Naive thymus-derived CD8-positive, alpha-beta T cell (primary cell): ENCODE data around the gene ZSCAN9. TPM values are rescaled to one million over a fixed set of nuclear protein-coding genes. Genes with fewer than 3 reads are reported as not detected.
A peak's percentile ranks its signal among the peaks of the same experiment; 100 is the strongest.

Experiments used
- ATAC-seq, 2 donors: fragments of 150-1000 bp; cut with Tn5 transposase in 1 of 2; sonication (Bioruptor Pico), chemical (Tn5 transposase) in 1 of 2; 1 replicate in 1 of 2; 2 replicates in 1 of 2; pipeline ENCODE4 v1.10.0; 2021; ENCODE audit warnings: mild to moderate bottlenecking in 2 of 2, moderate library complexity in 2 of 2
- POLR2A ChIA-PET: fragments of 350-600 bp; sonication (Branson Sonifier 250); formaldehyde crosslinking; loops from one replicate; lab custom pipeline; 2021; ENCODE audit warnings: antibody characterized with exemption; lab: Charles Lee
- DNase-seq, 10 donors: peaks; one replicate each; pipeline versions ENCODE4 v3.0.0 to v3.0.0-alpha.2; 2020 to 2022
- H3K27ac Mint-ChIP-seq, 10 donors: one replicate each; pipeline ENCODE4 v1.8.0; 2020 to 2022; ENCODE audit warnings: mild to moderate bottlenecking in 10 of 10, mixed read lengths in 10 of 10, moderate library complexity in 4 of 10, inconsistent platforms in 1 of 10
- H3K27me3 Mint-ChIP-seq, 5 donors: one replicate each; pipeline ENCODE4 v1.8.0; 2021 to 2022; ENCODE audit warnings: mixed read lengths in 5 of 5
- H3K36me3 Mint-ChIP-seq, 3 donors: one replicate each; pipeline ENCODE4 v1.8.0; 2020 to 2022; ENCODE audit warnings: mixed read lengths in 3 of 3, mild to moderate bottlenecking in 2 of 3, inconsistent platforms in 1 of 3
- H3K4me1 Mint-ChIP-seq, 4 donors: one replicate each; pipeline ENCODE4 v1.8.0; 2021 to 2022; ENCODE audit warnings: mixed read lengths in 4 of 4
- H3K4me3 Mint-ChIP-seq, 10 donors: one replicate each; pipeline ENCODE4 v1.8.0; 2020 to 2022; ENCODE audit warnings: mild to moderate bottlenecking in 10 of 10, mixed read lengths in 10 of 10, moderate library complexity in 6 of 10, inconsistent platforms in 1 of 10
- H3K9me3 Mint-ChIP-seq, 9 donors: one replicate each; pipeline ENCODE4 v1.8.0; 2020 to 2022; ENCODE audit warnings: mixed read lengths in 9 of 9, mild to moderate bottlenecking in 3 of 9, inconsistent platforms in 1 of 9, moderate library complexity in 1 of 9
- polyA plus RNA-seq, 3 donors: library from polyadenylated mRNA; unstranded; fragments of 300-500 nt; fragmentation: Illumina TruSeq; gene quantifications; one replicate each; pipeline ENCODE4 v1.2.3, GENCODE V29; 2021
- total RNA-seq, 8 experiments: library from RNA in 2 of 8; stranded (reverse) in 2 of 8; gene quantifications; one replicate each; pipeline ENCODE4 v1.2.3 and lab custom pipeline; 2021 to 2026

ZSCAN9 gene
- total and polyA plus RNA-seq, 5 experiments from 2014 or later = 0.86 to 4.8 (median 2.6) TPM

DNA sequence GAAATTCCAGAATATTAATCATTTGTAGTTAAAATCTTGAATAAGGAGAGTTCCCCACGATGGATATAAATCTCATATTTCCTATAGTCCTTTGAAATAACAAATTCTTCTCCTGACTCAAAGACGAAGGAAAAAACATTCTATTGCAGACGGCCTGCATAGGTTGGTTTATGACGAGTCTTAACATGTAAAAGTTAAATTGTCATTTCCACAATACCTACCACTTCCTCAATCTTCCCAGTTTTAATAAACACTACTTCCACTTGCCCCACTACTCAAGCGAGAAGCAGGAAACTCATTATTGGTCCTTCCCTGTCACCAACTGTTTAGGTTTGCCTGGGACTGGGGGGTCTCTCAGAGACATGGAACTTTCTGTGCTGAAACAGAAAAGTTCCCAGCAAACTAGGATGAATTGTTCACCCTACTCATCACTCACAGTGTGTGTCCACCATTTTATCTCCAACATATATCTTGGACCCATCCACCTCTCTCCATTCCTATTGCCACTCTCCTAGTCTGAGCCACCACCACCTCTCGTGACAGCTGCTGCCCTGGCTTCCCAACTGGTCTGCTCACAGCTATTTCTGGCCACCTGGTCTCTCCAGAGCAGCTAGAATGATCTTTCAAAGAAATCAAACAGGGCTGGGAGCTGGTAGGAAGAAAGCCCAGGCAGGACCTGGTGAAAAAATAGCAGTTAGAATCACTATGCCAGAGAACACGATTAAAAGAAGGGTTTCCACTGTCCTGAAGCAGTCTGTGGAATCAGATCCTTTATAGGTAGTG lies 15.1 kb upstream of the ZSCAN9 start:
- Mint-ChIP-seq H3K36me3 (peaks cover 0 to 45% (median 16%) of the 10 kb centered on the region in 3 donors), H3K9me3 (peaks cover 0 to 45% (median 15%) of the 10 kb centered on the region in 9 donors), H3K27me3 (peaks cover 60 to 97% (median 81%) of the 10 kb centered on the region in 5 donors), H3K4me3 (peak overlapping the region in 1 of 10 donors; percentile 55), H3K4me1 (peaks cover 17 to 32% (median 25%) of the 10 kb centered on the region in 4 donors), H3K27ac (no peak overlapping the region)
- ATAC-seq (no peak), DNase-seq (no peak)
- POLR2A ChIA-PET = no interaction called here

DNA sequence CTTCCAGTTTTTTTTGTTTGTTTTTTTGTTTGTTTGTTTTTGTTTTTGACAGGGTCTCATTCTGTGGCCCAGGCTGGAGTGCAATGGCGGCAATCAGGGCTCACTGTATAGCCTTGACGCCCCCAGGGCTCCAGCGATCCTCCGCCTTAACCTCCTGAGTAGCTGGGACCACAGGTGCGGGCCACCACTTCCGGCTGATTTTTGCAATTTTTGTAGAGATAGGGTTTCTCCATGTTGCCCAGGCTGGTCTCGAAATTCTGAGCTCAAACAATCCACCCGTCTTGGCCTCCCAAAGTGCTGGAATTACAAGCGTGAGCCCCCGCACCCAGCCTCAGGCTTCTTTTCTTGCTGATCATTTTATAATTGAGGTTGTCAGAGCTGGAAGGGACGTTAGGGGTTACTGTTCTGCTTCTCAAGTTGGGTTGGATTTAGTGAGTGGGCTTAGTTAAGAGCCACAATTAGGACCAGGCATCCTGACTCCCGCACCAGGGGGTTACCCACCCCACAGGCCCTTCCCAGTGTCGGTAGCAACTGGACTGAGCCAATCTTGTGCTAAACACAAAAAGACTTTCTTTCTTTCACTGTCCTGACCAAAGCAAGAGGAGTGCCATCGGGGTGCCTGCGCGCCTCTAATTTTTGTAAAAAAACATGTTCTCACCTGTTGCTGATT lies 13.1 kb upstream of the ZSCAN9 start:
- Mint-ChIP-seq H3K4me3 (peak overlapping the region in 8 of 10 donors; percentile 23 to 62 (median 43)), H3K9me3 (peaks cover 0 to 29% (median 12%) of the 10 kb centered on the region in 9 donors), H3K27me3 (peaks cover 57 to 97% (median 86%) of the 10 kb centered on the region in 5 donors), H3K4me1 (peaks cover 17 to 32% (median 25%) of the 10 kb centered on the region in 4 donors), H3K36me3 (peaks cover 0 to 30% (median 12%) of the 10 kb centered on the region in 3 donors), H3K27ac (no peak overlapping the region)
- DNase-seq = no peak
- POLR2A ChIA-PET = no interaction called here
- peak; percentile 44 to 59 for ATAC-seq

DNA sequence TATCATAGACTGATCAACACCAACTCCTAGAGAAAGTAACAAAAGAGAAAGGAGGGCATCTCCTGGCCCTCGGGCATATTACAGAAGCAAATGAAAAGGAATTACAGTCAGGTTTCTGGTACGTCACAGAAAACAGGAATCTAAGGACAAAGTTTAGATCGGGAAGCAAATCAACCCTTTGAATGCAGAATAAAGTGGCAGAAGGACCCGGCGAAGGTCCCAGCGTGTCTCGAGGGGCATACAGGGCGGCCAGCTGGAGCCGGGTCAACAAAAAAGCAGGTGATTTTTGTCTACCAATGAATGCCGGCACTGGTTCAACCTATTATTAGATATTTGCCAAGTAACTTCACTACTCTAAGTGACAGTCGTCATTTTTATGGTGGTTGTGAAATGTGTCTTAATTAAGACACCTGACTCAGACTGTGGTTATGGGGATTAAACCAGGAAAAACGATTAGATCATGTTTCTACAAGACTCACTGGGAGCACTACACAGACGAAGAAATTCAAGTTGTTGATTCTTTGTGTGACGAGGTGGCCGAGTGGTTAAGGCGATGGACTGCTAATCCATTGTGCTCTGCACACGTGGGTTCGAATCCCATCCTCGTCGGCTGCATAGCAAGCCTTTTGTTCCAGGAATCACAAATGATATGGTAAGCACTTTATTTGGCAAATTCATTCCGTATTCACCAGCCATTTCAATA lies 12.4 kb upstream of the ZSCAN9 start:
- no peak overlapping the region for H3K27ac Mint-ChIP-seq
- H3K9me3 Mint-ChIP-seq = peaks cover 0 to 22% (median 10%) of the 10 kb centered on the region in 9 donors
- H3K36me3 Mint-ChIP-seq = peaks cover 0 to 23% (median 9%) of the 10 kb centered on the region in 3 donors
- POLR2A ChIA-PET = no interaction called here
- DNase-seq = no peak
- peak overlapping the region in 8 of 10 donors; percentile 23 to 62 (median 43) for H3K4me3 Mint-ChIP-seq
- no peak for ATAC-seq
- H3K4me1 Mint-ChIP-seq = peaks cover 13 to 29% (median 22%) of the 10 kb centered on the region in 4 donors
- H3K27me3 Mint-ChIP-seq = peaks cover 55 to 97% (median 86%) of the 10 kb centered on the region in 5 donors

DNA sequence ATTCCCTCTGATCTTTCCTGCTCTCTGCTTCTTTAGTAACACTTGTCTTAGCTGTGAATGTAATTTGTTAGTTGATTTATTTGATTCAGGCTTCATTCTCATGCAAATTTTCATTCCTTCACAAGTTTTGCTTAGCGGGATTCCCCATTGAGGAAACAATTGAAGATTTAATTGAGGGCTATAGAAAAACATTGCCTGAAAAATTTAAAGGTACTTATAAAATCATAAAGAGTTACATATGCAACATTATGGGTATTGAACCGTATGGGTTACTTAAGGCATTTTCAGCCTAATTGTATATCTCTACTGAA lies 11.9 kb upstream of the ZSCAN9 start:
- POLR2A ChIA-PET = no interaction called here
- peaks cover 10 to 29% (median 19%) of the 10 kb centered on the region in 4 donors for H3K4me1 Mint-ChIP-seq
- H3K27ac Mint-ChIP-seq = no peak overlapping the region
- DNase-seq (no peak), ATAC-seq (no peak)
- H3K9me3 Mint-ChIP-seq = peaks cover 0 to 18% (median 7%) of the 10 kb centered on the region in 9 donors
- peaks cover 55 to 97% (median 86%) of the 10 kb centered on the region in 5 donors for H3K27me3 Mint-ChIP-seq
- peaks cover 0 to 18% (median 5%) of the 10 kb centered on the region in 3 donors for H3K36me3 Mint-ChIP-seq
- H3K4me3 Mint-ChIP-seq = no peak overlapping the region

DNA sequence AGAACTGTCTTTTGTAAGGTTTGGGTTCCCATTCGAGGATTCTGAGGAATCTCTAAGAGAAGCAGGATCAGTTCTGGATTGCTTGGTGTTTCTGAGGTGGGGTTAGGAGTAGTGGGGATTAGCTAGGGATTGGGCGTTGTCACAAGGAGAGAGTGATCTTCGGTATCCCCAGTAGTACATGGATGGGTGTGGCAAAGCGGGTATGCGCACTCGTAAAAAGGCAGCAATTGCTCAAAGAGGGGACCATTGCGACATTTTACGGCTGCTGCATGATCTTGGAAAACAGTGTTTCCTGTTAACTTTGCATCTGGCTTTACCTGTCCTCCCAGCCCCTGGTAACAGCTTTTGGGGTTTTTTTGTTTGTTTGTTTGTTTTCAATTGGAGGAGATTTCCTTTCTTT lies 9.7 kb upstream of the ZSCAN9 start:
- Mint-ChIP-seq H3K27ac (no peak overlapping the region), H3K4me1 (peaks cover 13 to 29% (median 20%) of the 10 kb centered on the region in 4 donors), H3K4me3 (no peak overlapping the region), H3K27me3 (peaks cover 47 to 93% (median 82%) of the 10 kb centered on the region in 5 donors), H3K9me3 (peaks cover 0 to 12% (median 3%) of the 10 kb centered on the region in 9 donors), H3K36me3 (peaks cover 2 to 12% (median 5%) of the 10 kb centered on the region in 3 donors)
- DNase-seq = no peak
- no peak for ATAC-seq
- POLR2A ChIA-PET = interaction anchor here (0.8 kb wide), 1 partner anchor 9 kb away, joined by 3 read pairs; no protein-coding TSS in a partner anchor

DNA sequence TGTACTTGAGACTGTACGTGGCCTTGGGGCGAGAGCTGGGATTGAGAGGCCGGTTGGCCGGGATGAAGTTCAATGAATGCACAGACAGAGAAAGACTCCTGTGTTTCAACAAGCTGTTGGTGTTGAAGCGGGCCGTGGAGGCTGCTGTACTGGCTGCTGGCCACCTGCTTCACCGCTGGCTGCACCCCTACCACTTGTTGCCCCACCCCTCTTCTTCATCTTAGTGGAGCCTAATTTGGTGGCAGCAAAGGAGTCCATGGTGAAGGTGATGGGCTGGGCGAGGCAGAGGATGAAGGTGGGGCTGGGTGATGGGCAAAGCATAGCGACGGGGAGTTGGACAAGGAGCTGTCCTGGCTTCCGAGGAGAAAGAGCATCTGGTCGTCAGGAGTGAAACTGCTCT lies 7.2 kb upstream of the ZSCAN9 start:
- H3K9me3 Mint-ChIP-seq = peaks cover 0 to 3% (median 0%) of the 10 kb centered on the region in 9 donors
- ATAC-seq (no peak), DNase-seq (no peak)
- peaks cover 46 to 85% (median 78%) of the 10 kb centered on the region in 5 donors for H3K27me3 Mint-ChIP-seq
- peaks cover 4 to 16% (median 7%) of the 10 kb centered on the region in 4 donors for H3K4me1 Mint-ChIP-seq
- peaks cover 0 to 7% (median 4%) of the 10 kb centered on the region in 3 donors for H3K36me3 Mint-ChIP-seq
- POLR2A ChIA-PET = interaction anchor here (0.6 to 0.9 kb wide), 2 partner anchors 77 to 324 kb away, joined by 4 to 5 read pairs; no protein-coding TSS in a partner anchor
- no peak overlapping the region for H3K27ac Mint-ChIP-seq
- H3K4me3 Mint-ChIP-seq = peak overlapping the region in 8 of 10 donors; percentile 25 to 64 (median 46)

DNA sequence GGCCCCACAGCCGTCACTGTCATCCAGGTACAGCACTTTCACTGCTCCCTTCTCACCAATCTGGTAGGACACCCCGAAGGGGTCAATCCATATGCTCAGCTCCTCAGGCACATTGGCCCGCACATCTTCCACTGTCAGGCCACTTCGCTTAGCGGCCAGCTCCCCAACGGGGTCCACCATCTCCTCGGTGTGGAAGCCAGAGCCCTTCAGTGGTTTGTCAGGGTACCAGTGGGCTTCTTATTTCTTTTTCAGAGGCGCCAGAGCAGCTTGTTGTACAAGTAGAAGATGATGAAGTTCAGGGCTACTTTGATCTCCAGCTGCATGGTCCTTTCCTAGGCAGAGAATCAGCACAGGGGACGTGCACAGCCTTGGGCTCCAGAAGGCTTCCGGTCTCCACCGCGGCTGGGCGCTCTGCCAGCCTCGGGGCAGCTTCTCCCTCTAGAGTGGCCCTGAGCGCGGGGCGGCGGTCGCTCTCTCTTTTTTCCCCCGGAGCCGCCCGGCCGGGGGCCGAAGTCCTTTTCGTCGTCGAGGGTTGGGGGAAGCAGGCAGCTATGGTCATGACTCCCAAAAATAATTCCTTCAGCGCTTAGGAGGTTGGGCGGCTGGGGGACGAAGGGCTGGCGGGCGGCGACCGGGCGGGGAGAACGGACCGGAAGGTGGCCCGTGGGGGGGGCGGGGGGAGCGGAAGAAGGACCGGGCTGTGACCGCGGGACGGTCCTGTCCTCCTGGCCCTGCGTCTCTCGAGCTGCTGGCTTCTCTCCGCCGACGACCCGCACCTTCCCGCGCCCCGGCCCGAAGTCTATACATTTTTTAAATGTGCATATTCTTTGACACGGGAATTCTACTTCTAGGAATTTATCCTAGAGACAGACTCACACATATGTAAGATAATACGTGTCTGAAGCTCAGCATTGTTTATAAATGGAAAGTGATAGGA lies 6.5 kb upstream of the ZSCAN9 start:
- ATAC-seq (peak; percentile 68 to 74), DNase-seq (peak in 3 of 10 donors; percentile 19 to 29 (median 20))
- H3K27ac Mint-ChIP-seq = no peak overlapping the region
- H3K9me3 Mint-ChIP-seq = peaks cover 0 to 7% (median 0%) of the 10 kb centered on the region in 9 donors
- peaks cover 46 to 85% (median 78%) of the 10 kb centered on the region in 5 donors for H3K27me3 Mint-ChIP-seq
- H3K4me1 Mint-ChIP-seq = peaks cover 4 to 12% (median 6%) of the 10 kb centered on the region in 4 donors
- H3K4me3 Mint-ChIP-seq = peak overlapping the region; percentile 55 to 82 (median 74)
- H3K36me3 Mint-ChIP-seq = peaks cover 0 to 13% (median 6%) of the 10 kb centered on the region in 3 donors
- POLR2A ChIA-PET = interaction anchor here (0.6 to 0.9 kb wide), 2 partner anchors 78 to 325 kb away, joined by 4 to 5 read pairs; no protein-coding TSS in a partner anchor

DNA sequence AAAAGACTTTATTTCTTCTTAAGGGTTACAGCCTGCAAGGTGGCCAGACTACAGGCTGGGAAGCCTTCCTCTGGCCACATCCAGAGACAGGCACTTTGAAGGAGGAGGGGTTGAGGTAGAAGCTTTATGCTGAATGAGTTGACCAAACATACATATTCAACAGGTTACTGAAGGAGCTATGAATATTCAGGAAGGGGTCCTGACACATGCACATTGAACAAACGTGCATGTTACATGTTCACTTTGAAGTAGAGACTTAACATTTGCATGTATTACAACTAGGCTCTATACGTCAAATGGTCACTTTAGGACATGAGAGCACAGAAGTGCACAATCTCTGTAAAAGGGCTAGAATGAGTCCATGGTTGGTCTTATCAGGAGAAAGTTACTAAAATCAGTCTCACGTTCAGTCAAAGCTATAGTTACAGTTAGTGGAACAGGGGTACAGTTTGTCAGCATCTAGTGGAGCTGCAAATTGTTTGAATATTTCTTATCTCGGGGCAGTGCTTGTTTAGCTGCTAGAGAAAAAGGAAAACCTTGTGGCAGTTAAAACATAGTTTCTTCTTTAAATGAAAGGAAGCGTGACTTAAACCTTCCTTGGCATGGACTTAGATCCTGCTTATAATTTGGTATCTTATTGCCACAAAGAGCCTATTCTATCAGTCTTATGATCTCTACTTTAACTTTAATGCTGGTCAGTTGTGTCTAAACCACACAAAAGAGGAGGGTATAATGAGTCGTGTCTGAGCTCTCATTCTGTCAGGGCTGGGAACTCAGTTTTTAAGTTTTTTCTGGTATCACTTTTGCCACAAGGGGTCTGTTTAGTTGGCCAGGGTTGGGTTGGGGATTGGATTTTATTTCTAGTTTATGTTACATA lies 4.6 kb upstream of the ZSCAN9 start:
- peaks cover 8 to 24% (median 14%) of the 10 kb centered on the region in 4 donors for H3K4me1 Mint-ChIP-seq
- peaks cover 0 to 7% (median 0%) of the 10 kb centered on the region in 9 donors for H3K9me3 Mint-ChIP-seq
- peaks cover 45 to 82% (median 76%) of the 10 kb centered on the region in 5 donors for H3K27me3 Mint-ChIP-seq
- POLR2A ChIA-PET = interaction anchor here (0.5 kb wide), 1 partner anchor 1418 kb away, joined by 3 read pairs; no protein-coding TSS in a partner anchor
- no peak for DNase-seq
- ATAC-seq = no peak
- peaks cover 0 to 13% (median 6%) of the 10 kb centered on the region in 3 donors for H3K36me3 Mint-ChIP-seq
- H3K27ac Mint-ChIP-seq = peak overlapping the region in 1 of 10 donors; percentile 76
- H3K4me3 Mint-ChIP-seq = no peak overlapping the region

DNA sequence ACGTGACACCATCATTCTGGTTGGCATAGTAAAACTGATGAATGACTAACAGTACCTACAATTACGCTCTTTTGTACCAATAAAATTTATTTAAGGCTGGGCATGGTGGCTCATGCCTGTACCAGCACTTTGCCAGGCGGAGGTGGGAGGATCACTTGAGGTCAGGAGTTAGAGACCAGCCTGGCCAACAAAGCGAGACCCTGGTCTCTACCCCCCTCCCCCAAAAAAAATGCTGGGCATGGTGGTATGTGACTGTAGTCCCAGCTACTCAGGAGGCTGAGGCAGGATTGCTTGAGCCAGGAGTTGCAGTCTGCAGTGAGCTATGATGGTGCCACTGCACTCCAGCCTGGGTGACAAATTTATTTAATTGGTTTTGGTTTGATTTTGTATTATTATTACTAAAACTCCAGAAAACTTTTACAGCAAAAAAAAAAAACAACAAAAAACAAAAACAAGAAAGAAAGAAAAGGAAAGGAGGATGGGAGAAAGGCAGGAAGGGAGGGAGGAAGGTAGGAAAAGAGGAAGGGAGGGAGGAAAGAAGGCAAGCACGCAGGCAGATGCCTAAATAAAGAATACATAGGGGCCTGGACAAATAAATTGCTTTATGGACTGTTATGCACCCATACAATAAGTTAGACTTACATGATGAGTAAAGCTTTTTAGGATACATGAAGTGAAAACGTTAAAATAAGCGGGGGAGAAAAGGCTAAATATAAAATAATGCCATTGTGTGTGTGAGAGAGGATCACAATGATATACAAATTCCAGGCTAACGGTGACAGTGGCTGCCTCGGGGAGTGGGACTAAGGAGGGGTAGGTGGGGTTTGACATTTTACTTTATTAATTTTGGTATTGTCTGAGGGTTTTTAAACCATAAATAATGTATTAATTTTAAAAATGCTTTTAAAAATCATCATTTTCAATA lies 682 bp upstream of the ZSCAN9 start:
- Mint-ChIP-seq H3K27ac (peak overlapping the region in 3 of 10 donors; percentile 0 to 83 (median 44)), H3K36me3 (peaks cover 0 to 13% (median 6%) of the 10 kb centered on the region in 3 donors), H3K4me3 (peak overlapping the region; percentile 65 to 93 (median 90)), H3K9me3 (peaks cover 0 to 7% (median 0%) of the 10 kb centered on the region in 9 donors), H3K4me1 (peaks cover 4 to 18% (median 15%) of the 10 kb centered on the region in 4 donors), H3K27me3 (peaks cover 35 to 50% (median 42%) of the 10 kb centered on the region in 5 donors)
- POLR2A ChIA-PET = interaction anchor here (0.8 kb wide), 1 partner anchor 28 kb away, joined by 8 read pairs; the partner anchor contains the start of gene ZKSCAN4
- DNase-seq = no peak
- peak in 1 of 2 donors; percentile 26 for ATAC-seq
